GM06990 (cell line): ENCODE results near the gene OR8B12.
"Not testable (repeated sequence)": the region's sequence is repeated elsewhere in the genome, so short reads cannot be mapped to it uniquely, and the experiment has no call there.

ENCODE experiments used
- DNase-seq: peaks from one replicate; pipeline ENCODE4 v3.0.0-alpha.2; 2011; ENCODE audit not compliant: insufficient read length; ENCODE audit errors: extremely low read depth
- H3K27me3 ChIP-seq: replicated peaks from 2 replicates; pipeline ENCODE4 v1.6.0; 2011; ENCODE audit warnings: low read length; ENCODE audit not compliant: control insufficient read depth, insufficient read depth
- H3K36me3 ChIP-seq: 2 replicates; pipeline ENCODE4 v1.5.1; 2011; ENCODE audit warnings: low read length; ENCODE audit not compliant: control insufficient read depth, insufficient read depth
- H3K4me3 ChIP-seq: replicated peaks from 2 replicates; pipeline ENCODE4 v1.5.1; 2011; ENCODE audit warnings: low read depth, mild to moderate bottlenecking, control low read depth, low read length
- TF ChIP-seq, protein P1 (sequence below): IDR thresholded peaks from 2 replicates; pipeline ENCODE4 v1.5.1; 2011; ENCODE audit warnings: low read length, control low read depth, mild to moderate bottlenecking, inconsistent platforms; ENCODE audit not compliant: insufficient read depth, poor library complexity, severe bottlenecking

Gene OR8B12

DNA sequence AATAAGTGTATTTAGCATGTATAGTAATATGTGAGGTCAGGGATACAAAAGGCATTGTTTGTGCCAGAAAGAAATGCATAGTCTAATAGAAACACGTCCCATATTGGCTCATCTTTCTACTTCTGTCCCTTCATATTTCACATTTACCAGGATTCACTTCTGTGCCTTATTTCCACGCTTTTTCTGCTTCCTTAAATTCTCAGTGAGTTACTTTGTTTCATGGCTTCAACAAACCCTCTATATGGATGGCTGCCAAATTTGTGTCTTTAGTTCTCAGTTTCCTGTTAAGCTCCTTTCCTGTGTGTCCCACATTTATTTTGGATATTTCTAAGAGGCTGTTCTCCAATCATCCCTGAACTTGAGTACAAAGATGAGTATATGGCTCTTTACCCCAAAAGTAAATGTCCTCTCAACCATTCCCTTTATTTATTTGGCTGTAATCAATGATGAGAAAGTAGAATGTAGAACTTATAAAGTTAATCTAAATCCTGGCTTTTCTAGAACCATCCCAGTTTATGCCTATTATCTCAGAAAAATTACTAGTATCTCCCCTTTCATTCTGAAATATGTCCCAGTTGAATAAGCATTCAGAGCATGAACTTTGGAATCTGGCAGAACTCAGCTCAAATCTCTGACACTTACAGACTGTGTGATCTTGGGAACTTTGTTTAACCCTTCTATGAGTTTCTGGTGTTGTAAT is 23.5 kb downstream of the OR8B12 start:
- no peaks in the 10 kb centered on the region for H3K27me3 ChIP-seq
- no peaks in the 10 kb centered on the region for H3K36me3 ChIP-seq
- TF ChIP-seq, protein P1, sequence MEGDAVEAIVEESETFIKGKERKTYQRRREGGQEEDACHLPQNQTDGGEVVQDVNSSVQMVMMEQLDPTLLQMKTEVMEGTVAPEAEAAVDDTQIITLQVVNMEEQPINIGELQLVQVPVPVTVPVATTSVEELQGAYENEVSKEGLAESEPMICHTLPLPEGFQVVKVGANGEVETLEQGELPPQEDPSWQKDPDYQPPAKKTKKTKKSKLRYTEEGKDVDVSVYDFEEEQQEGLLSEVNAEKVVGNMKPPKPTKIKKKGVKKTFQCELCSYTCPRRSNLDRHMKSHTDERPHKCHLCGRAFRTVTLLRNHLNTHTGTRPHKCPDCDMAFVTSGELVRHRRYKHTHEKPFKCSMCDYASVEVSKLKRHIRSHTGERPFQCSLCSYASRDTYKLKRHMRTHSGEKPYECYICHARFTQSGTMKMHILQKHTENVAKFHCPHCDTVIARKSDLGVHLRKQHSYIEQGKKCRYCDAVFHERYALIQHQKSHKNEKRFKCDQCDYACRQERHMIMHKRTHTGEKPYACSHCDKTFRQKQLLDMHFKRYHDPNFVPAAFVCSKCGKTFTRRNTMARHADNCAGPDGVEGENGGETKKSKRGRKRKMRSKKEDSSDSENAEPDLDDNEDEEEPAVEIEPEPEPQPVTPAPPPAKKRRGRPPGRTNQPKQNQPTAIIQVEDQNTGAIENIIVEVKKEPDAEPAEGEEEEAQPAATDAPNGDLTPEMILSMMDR: no peak
- DNase-seq: no peak
- H3K4me3 ChIP-seq: no peak overlapping the region

DNA sequence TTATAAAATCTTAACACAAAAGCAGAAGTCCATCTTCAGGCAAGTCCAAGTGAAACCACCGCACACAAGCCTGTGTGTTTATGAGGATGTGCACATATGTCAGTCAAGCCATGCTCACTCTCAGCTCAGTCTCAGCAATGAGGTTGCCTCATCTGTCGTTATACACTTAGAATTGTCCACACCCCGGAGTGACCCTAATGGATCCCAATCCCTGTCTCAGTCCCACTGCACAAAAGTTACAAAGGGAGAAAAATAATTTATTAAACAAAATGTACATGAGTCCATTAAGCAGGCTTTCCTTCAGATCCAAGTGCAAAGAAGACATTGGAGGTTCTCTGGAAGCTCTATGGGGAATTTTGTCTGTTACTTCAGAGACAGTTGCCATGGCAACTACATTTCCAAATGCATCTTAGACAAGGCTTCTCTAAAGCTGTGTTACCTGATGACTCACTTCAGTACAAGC is 24.4 kb downstream of the OR8B12 start:
- Histone ChIP-seq H3K36me3 (no peaks in the 10 kb centered on the region), H3K27me3 (no peaks in the 10 kb centered on the region), H3K4me3 (no peak overlapping the region)
- DNase-seq: no peak
- TF ChIP-seq, protein P1: no peak

DNA sequence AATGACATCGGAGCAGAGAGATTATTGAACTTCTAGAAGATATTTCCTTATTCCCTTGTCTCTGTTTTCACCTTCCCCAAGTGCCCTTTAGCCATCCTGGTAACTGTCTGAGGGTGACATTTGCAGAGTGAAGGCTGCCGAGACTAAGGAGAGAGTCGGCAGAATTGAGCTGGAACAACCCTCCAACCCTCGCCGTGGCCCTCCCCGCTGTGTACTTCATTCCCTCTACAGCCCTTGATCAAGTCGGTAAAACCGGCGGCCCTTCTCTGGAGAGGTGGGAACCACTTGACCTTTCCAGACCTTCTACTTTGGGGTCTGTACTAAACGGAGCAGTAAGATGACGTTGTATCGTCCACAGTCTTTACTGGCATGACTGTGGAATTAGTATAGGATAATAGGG is 26.1 kb downstream of the OR8B12 start:
- H3K36me3 ChIP-seq: no peaks in the 10 kb centered on the region
- TF ChIP-seq, protein P1: no peak
- no peak for DNase-seq
- H3K27me3 ChIP-seq: no peaks in the 10 kb centered on the region
- no peak overlapping the region for H3K4me3 ChIP-seq

DNA sequence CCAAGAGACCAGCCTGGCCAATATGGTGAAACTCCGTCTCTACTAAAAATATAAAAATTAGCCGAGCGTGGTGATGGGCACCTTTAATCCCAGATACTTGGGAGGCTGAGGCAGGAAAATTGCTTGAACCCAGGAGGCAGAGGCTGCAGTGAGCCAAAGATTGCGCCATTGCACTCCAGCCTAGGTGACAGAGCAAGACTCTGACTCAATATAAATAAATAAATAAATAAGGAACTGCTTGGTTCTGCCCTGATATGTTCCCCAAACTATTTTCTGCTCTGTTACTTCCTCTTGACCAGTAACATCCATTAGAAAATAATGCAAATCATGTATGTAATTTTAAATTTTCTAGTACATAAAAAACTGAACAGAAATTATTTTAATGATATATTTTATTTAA is 28.8 kb downstream of the OR8B12 start:
- DNase-seq, H3K36me3 ChIP-seq, H3K4me3 ChIP-seq, H3K27me3 ChIP-seq: not testable (repeated sequence)

DNA sequence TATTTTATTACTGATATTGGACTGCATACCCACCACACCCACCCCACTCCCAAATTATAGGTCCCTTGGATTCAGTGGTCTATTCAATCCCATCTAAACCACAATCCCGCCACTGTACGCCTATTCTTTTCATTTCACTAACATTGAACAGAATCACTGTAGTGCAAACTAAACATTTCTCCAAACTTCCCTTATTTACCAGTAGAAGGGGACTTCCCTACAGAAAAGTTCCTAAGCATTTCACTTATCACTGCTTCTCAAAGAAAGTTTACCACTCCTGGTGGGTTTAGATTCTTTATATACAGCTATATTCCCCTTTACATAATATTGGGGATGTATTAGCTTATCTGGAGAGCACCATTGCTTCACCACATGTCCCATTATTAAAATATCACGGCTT is 29.3 kb downstream of the OR8B12 start:
- TF ChIP-seq, protein P1: no peak
- DNase-seq: no peak
- H3K36me3 ChIP-seq: no peaks in the 10 kb centered on the region
- no peak overlapping the region for H3K4me3 ChIP-seq
- H3K27me3 ChIP-seq: no peaks in the 10 kb centered on the region

DNA sequence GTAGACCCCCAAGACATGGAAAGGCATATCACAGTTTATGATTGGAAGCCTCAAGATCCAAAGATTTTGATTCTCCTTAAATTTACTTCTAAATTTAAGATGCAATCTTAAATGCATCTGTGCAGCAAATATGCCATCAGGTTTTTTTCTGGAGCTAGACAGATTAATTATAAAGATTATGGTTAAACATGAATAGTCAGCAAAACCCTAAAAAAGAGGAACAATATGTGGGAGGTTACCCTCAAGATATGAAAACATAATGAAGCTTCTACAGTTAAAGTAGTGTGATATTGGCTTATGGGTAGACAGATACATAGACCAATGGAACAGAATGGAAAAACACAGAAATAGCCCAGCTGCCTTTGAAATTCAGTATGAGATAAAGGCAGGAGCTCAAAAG is 31.7 kb downstream of the OR8B12 start:
- TF ChIP-seq, protein P1: no peak
- no peaks in the 10 kb centered on the region for H3K36me3 ChIP-seq
- no peak for DNase-seq
- no peaks in the 10 kb centered on the region for H3K27me3 ChIP-seq
- H3K4me3 ChIP-seq: no peak overlapping the region
